T-helper 1 cell treated with Interleukin-12 subunit alpha and Interleukin-12 subunit beta and Interleukin-4 antibody, amounts not matched to agents 30 ng/mL and 1 ng/mL, for 36 hours (primary cell): Measurements from ENCODE around the gene RNF5. TPM values are rescaled to one million over a fixed set of nuclear protein-coding genes. Genes with fewer than 3 reads are reported as not detected.
"Not testable (repeated sequence)": the region's sequence is repeated elsewhere in the genome, so short reads cannot be mapped to it uniquely, and the experiment has no call there.

Source experiments
- intact Hi-C: fragments of 100-400 bp; cut with micrococcal nuclease; formaldehyde crosslinking; loops from one replicate; pipeline ENCODE4 v1.15.1; 2024
- total RNA-seq: library from RNA; stranded (reverse); gene quantifications from 2 replicates; pipeline ENCODE4 v1.2.3, GENCODE V29; 2022

RNF5 gene
- total RNA-seq, 1 donor from 2014 or later: 50.0 TPM

DNA sequence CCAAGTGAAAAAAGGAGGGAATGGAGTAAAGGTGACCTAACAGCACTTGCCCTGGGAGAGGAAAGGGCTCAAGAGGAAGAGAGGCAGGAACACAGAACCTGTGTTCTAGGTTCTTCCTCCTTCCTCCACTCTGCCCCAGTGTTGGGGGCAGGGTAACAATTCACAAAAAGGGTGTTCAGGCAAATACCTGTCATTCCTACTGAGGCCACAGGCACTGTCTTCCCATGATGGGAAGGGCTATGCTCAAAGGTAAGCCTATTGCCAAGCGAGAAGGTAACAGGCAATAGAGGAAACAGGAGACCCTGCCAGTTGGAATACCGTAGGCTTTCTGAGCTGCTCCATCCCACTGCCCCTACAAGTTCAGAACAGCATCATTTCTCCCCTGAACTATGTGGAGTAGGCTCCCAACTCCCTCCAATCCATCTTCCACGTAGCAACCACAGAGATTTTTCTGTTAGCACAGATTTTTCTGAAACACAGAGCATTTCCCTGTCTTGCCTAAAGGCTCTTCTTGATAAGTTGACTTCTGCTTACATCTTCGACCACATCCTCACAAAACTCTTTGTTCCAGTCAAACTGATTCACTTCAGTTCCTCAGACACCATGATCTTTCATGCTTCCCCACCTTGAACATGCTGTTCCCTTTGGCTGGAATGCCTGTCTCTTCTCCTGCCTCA lies 5.0 kb upstream of the RNF5 start:
- intact Hi-C loops: loop anchor here (10.0 kb wide), 2 partner anchors 708 to 1242 kb away; partner anchors contain the start of genes CUTA and PHF1

DNA sequence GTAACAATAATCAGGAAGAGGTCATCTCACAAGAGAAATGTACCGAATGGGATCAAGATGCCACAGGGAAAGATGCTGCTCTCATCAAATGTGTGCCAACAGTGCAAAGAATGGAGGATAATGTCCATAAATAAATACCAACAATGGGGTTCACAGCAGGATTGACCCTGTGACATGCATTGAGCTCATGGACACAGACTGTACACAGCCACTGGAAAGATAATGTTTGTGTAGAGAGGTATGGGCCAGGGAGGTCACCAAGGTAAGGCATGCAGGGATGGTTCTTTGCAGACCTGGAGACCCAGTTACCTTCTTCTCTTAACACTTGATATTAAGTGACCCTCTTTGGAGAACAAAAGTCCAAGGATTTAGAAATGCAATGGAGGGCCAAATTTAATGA lies 3.8 kb upstream of the RNF5 start:
- intact Hi-C loops: loop anchor here (10.0 kb wide), 2 partner anchors 710 to 1240 kb away; partner anchors contain the start of genes CUTA and PHF1

DNA sequence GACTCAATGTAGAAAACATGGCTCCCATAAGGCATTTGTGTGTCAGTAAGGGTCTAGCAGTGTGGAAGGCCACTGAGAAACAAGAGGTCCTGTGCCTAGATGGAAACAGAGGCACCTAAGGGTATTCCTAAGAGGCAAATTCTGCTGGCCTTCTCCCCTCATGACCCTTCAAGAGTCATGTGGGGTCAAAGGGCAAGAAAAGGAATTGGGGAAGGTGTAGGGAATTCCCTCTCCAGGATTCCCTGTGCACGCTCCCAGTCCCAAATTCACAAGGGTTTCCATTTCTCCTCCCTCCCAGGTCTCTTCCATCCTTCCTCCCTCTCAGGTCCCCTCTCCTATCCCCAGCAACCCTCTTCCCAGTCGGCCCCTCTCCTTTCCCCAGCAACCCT lies 2.9 kb upstream of the RNF5 start:
- intact Hi-C loops: loop anchor here (5.0 to 10.0 kb wide), 5 partner anchors 508 to 1848 kb away; partner anchors contain the start of genes ATP6V1G2, CSNK2B, CUTA and LY6G5B

DNA sequence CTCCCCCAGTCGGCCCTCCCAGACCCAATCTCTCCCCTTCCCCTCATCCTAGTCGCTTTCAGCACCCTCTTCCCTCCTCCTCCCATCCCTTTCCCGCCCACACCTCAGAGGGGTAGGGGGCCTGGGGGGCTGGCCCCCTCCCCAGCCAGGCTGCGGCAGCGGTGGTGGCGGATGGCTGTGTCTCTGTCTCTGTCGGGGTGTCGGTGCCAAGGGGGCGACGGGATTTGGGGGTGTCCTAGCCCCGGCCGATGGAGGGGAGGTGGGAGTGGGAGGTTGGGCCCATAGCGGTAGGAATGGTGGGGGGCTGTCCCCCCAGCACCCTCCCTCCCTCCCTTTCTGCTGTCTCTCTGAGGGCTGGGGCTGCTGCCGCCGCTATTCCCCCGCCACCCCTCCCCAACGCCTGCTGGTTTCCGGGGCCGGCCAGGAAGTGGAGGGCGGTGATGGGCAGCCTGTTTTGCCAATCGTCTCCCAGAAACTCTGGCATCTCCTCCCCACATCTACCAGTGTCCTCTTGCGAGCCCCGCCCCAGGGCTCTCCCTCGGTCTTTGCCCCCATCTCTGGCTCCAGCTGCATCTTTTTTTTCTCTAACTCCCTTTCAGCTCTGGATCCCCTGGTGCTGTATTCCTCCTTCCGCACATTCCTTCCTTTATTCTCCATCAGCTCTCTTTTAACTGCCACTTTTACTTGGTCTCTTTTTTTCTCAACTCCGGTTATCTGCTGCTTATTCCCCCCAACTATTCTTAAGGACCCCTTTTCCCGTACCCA lies 2.3 kb upstream of the RNF5 start, which contains the start of gene AGPAT1:
AGPAT1 (minus strand) TSS at position 374 of the 765 bp plus-strand sequence. CDS start 4,588 bp downstream, outside the sequence.
- intact Hi-C loops: loop anchor here (2.0 to 10.0 kb wide), 7 partner anchors 473 to 1849 kb away; partner anchors contain the start of genes ABHD16A, ATP6V1G2, CSNK2B and CUTA

DNA sequence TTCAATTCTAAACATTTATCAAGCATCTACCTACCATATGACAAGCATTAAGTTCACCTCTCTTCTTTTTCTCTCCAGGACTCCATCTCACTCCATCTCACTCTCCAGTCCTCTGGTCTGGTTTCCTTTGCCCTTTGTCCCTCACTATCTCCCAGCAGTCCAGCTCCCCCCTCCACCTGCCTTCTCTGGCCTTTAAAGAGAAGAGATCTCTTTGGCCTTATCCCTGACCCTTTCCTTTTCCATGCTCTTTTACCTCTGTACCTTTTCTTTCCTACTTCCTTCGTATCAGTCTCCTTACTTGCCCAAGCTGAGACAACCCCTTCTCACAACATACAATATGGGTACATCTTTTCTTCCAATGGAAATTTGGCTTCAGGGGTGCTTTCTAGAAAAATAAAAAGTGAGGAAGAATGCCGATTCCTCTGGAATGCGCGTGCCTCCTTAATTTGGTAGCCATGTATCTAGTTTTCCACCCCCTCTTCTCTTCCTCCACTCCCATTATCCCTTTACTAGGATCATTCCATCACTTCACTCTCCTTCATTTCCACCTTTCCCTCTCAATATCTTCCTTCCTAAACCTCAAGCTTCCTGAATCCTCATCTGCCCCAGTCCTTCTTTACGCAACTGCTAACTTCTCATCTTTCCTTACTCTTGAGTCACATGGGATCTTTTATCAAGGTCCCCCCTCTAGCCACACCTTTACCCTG lies 1.6 kb upstream of the RNF5 start:
- intact Hi-C loops: loop anchor here (2.0 to 10.0 kb wide), 7 partner anchors 474 to 1849 kb away; partner anchors contain the start of genes ABHD16A, ATP6V1G2, CSNK2B and CUTA

DNA sequence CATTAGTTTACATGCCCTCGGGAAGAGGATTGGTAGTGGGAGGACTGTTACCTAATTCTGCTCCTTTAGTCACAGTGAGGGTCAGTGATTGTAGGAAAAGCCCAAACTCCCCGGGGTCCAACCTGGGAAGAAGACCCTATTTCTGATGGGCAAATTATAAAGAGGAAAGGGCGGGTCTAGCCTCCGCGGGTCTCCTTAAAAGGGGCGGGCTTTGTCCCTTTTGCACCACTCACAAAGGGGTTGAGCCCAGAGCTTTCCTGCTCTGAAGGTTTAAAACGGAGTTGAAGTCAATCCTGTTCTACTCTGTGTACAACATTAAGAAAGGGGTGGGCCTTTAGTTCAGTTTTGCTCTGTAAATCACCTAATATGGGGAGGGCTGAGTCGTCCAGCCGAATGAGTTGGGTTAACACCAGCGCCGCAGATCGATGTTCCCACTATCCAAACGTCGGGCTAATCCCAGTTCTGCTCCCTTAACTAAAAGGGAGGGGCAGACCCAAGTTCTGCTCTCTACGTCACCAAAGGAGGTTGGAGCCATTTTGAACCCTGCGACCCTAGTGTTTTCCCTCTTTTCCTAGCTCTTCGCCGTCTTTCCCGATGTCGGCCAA lies 920 bp upstream of the RNF5 start:
- intact Hi-C loops: loop anchor here (2.0 to 10.0 kb wide), 7 partner anchors 474 to 1850 kb away; partner anchors contain the start of genes ABHD16A, ATP6V1G2, CSNK2B and CUTA

DNA sequence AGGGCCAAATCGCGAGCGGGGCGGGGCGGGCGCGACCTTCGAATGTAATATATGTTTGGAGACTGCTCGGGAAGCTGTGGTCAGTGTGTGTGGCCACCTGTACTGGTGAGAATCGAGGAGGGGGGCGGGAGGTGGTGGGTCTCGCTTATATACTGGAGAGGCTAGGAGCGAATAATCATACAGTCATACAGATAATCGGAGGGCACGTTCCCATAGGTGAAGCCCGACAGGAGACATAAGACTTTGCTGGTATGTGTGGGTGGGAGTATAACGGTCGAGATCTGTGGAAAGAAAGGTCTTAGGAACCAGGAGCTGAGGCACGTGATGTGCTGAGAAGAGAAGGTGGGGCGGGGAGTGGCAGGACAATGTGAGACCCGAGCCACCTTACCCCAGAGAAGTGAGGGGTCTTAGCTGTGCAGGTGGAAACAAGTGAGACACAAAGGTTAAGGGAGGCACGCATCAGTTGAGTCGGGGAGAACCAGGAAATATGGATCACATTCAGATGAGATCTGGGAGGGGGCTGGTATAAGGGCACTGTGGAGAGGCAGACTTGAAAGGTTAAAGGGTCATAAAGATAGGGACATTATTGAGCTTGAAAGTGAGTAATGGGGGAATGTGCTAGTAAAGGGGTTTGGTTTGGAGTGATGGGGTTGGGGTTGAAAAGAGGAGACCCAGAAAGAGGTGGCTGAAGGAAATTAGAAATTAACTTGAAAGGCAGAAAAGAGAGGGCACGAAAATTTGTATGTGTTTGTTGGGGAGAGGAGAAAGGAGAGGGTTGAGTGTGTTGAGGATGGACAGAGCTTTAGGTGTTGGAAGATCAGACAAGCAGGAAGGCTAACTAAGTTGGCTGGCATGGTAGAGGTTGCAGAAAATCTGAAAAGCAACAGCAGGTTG lies 589 bp downstream of the RNF5 start:
- intact Hi-C loops: loop anchor here (1.0 to 10.0 kb wide), 20 partner anchors 12 to 1851 kb away; partner anchors contain the start of genes ATP6V1G2, BAG6, BRD2 and CSNK2B

DNA sequence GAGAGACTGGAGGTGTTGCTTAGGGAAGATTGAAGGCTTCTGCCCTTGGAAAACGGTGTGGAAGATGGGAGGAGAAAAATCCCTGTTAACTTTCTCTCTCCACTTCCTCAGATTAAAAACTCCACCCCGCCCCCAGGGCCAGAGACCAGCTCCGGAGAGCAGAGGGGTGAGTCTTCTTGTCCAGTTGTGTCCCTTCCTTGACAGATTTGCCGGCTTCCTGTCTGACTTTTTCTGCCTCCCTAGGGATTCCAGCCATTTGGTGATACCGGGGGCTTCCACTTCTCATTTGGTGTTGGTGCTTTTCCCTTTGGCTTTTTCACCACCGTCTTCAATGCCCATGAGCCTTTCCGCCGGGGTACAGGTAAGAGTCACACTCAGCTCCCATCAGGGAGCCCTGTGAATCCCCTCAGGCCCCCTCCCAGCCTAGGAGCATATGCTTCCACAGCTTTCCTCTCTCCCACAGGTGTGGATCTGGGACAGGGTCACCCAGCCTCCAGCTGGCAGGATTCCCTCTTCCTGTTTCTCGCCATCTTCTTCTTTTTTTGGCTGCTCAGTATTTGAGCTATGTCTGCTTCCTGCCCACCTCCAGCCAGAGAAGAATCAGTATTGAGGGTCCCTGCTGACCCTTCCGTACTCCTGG lies 1.7 kb downstream of the RNF5 start:
- intact Hi-C loops: loop anchor here (2.0 to 10.0 kb wide), 7 partner anchors 373 to 1853 kb away; partner anchors contain the start of genes ATP6V1G2, CSNK2B, CUTA and LSM2

DNA sequence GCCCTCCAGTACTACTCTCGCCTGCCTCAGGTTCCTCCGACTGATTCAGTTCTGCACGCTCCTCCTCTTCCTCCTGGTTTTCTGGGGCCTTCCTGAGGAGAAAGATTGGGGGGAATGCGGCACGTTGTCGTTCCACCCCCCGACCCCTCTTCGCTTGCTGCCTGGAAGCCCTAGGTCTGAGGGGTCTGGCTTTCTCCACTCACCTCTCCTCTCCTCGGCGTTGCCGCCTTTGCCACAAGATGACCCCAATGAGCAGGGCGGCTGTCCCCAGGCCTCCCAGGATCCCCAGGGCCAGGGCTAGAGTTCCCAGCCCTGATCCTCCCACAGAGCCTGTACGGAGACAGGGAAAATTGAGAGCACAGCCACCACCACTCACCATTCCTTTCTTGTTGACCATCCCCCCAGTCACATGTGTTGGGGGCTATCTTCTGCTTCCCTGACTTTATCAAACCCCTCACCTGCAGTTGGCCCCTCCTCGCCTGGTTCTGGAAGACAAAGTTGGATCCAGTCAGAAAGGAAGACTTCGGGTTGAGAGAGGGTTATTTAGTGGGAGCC lies 3.0 kb downstream of the RNF5 start:
- intact Hi-C loops: no loop called here

DNA sequence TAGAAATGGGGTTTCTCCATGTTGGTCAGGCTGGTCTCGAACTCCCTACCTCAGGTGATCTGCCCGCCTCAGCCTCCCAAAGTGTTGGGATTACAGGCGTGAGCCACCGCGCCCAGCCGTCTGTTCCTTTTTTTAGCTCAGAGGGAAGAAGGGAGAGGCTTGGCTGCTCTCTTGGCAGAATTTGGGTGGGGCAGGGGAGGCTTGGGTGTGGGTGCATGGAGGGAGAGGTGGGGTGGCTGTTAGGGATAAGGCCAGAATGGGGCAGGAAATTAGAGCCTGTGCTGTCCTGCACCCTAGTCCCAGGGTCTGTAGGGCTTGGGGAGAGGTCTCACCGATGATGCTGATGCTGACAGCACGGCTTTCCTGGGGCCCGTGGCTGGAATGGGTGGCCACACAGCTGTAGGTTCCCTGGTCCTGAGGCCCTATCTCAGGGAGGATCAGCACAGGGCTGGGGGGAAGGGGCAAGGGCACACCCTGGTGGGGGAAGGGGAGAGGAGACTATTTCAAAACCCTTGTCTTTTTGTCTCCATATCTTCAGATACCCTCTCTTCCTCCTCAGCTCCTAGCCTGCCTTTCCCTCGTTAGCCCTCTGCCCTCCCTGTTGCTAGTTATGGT lies 3.8 kb downstream of the RNF5 start:
- intact Hi-C loops: no loop called here

DNA sequence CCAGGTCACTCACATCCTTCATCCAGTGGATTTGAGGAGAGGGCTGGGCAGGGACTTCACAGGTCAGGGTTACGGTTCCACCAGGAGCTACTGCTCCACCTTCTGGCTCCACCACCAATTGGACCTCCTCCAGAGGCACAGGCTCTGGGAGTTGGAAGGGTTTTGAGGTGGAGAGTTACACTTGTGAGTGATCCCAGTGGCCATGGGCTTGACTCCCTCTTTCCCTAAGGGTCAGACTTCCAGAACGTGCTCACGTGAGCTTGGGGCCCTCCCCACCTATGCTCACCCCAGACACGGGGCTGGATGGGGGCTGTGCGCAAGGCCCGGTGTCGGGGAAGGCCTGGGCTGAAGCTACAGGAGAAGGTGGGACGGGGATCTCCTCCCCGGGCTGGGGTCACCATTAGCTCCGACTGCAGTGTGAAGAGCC lies 4.4 kb downstream of the RNF5 start:
- intact Hi-C loops: no loop called here

DNA sequence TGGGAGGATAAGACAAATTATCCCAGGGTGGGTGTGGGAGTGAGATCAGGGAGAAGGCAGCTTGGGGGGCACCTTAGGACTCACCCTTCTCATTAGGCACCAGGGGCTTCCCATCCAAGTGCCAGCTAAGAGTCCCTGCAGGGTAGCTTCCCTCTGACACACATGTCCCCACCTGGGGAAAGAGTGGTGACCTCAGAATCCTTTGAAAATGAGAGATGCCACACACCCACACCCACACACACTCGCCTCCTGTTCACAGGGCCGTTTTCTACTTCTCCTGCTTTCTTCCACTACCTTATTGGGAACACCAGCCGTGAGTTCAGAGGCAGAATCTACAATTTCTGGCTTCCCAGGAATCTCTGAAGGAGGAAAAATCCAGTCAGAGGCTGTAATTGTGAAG lies 4.8 kb downstream of the RNF5 start:
- intact Hi-C loops: no loop called here

DNA sequence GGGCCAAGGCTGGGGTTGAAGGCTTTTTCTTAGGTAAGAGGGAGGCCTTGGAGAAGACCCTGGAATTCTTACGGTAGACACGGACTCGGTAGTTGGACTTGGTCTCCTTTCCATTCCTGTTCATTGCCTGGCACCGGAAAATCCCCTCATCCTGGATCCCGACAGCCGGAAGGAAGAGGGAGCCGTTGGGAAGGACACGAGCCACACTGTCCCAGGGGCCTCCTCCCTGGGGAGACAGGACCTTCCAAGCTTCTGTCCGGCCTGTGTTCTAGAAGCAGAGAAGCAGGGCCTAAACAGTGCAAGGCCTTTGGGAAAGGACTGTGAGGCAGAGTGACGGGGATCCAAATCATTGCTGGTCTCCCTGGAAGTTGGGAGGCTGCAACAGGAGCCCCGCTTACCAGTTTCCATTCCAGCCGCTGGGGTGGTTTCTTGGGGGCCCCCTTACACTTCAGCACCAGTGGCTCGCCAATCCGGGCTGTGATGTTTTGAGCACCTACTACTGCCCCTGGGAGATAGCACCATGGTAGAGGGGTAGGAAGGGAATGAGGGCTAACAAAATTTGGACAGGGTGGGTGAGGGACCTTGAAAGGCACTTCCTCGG lies 5.4 kb downstream of the RNF5 start:
- intact Hi-C loops: no loop called here

DNA sequence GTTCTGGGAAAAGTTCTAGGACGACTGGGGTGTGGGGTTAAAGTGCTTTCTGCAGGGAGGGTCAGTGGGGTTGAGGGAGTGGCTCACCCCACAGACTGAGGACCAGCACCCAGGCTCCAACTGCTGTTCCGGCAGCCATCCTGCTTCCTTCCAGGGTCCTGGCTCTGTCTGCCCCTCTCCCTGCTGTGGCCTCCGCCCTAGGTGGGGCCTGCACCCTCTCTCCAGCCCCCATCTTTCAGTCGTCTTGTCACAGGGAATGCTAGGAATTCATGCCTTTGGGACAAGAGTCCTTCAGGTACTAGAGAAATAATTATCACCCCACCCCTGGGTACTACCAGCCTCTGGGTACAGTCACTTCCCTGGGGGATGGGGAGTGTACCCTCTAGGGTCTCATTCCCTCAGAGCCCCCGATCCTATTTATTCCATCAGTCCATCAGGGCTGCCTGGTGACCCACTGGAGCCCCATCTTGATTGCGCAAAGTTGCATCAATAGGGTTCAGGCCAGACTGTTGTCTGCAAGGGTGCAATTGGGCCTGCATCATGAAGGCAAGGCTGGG lies 6.0 kb downstream of the RNF5 start, which contains the start of gene AGER:
AGER (minus strand) TSS at position 170 of the 557 bp plus-strand sequence; CDS start at position 139, 31 bp downstream.
- intact Hi-C loops: no loop called here

DNA sequence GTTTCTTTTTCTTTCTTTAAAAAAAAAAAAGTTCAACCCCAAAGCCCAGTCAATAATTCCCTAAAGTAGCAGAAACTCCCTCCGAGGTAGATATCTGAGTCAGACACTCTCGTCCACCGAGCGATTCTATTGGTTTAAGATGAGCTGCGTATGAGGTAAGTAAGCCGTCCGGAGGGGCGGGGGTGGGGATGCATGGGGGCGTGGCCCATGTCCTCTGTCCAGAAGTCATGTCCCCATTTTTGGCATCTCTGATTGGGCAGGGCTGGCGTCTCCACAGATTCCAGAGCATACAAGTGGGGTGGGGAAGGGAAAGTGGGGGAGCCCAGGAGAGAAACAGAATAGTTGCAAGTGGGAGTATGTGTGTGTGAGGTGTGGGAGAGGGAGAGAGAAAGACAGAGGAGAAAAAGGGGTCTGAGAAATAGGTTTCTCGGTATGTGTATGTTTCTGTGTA lies 7.5 kb downstream of the RNF5 start:
- intact Hi-C loops: not testable (repeated sequence)

DNA sequence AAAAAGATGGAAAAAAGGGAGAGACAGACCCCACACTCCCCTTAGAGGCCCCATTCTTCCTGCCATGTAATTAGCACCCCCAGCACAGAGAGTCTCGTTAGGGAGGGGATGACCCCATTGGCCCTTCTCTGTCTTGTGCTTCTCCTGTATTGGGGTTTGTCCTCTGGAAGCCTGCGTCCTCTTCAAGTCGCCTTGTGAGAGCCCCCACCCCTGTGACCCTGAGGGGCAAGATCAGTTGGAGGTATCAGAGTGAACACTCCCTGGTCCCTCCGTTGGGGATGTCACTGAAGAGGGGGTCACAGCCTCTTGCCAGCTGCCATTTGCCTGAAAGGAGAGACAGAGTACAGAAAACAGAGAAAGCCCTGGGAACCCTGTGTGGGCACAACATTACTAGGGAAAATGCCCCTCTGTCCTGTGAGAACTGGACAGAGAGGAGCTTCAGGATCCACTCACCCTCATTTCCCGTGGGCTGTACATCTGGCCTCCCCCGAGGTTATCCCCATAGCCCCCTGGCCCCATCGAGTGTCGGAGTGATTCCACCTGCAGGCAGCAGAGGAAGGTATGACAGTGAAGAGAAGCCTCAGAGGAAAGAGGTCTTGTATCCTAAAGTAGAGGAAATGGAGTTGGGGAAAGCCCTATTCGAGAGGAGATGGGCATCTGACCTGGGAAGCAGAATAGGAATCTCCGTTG lies 8.1 kb downstream of the RNF5 start:
- intact Hi-C loops: not testable (repeated sequence)
